ENCODE data around the gene NDUFB5.
"Not testable (repeated sequence)": the region's sequence is repeated elsewhere in the genome, so short reads cannot be mapped to it uniquely, and the experiment has no call there.

The NDUFB5 gene

DNA sequence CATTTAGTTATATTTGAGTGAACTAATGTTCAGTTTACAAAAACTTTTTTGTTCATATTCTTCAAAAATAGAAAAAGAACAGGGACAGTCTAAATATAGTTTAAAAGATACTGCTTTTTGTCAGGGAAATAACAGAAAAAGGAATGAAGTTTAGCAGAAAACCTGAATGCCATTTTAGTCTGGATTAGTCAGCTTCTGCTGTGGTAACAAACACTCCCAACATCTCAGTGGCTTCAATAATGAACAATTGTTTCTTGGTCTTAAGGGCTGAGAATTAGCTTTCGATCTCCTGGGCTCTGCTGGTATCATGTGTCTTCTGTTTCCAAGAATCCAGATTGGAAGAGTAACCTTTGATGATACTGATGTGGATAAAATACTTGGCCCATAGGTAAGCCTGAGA, 35.9 kb downstream of the NDUFB5 start:
- no peak for DNase-seq

DNA sequence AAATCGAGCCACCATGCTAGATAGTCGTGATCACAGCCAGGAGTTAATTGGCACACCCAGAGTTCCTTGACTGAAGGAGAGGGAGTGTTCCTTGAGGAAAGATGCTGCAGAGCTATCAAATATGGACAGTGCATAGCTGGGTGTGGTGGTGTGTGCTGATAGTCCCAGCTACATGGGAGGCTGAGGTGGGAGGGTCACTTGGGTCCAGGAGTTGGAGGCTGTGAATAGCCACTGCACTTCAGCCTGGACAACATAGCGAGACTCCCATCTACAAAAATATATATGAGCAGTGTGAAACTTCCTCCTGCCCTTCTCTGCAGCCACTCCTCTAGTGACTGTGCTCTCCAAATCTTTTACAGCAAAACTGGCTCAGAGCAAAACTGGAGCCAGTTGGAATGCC, 38.3 kb downstream of the NDUFB5 start:
- DNase-seq: no peak

DNA sequence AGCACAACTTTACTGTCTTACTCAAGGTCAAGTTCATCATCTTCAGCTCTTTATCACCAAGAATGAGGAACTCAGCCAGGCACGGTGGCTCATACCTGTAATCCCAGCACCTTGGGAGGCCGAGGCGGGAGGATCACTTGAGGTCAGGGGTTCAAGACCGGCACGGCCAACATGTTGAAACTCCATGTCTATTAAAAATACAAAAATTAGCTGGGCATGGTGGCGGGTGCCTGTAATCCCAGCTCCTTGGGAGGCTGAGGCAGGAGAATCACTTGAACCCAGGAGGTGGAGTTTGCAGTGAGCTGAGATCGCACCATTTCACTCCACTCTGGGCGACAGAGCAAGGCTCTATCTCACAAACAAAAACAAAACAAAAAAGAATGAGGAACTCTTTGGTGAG, 39.2 kb downstream of the NDUFB5 start:
- DNase-seq: not testable (repeated sequence)

GRCh38 chr3:179646177-179646576, 41.6 kb downstream of the NDUFB5 start:
- no peak for DNase-seq

DNA sequence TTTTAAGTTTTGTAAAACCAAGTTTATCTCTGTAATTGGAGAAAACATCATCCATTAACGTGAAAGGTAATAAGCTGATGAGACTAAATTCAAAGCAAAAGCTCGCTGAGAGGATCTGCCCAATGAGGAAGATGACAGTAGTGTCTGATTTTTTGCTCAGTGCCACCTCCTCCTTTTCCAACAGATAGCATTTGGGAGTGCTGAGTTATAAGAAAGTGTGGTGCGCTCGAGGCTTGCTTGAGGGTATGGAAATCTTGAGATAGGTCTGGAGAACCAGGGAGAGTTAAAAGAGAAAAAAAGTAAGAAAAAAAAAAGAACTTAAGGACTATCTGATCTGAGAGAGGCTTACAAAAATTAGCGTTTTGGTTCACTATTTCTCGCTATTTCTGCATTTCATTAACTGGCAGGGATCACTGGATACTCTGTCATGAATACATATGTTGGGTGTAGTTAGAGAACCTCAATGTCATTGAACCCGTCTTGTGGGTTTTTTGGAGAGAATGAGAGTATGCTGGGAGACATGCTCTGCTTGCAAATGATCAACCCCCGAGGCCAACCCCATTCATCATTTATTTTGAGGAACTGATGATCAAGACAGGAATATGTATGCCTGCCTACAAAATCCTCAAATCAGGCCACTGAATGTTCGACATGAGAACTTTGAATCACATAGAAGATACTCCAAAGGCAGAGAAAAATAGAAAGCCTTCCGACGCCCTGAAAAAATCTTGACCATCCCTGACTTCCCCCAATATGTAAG, 47.3 kb downstream of the NDUFB5 start:
- no peak for DNase-seq

- DNase-seq: peak; percentile 89
Observed at GRCh38 chr3:179652447-179653095, 48.0 kb downstream of the NDUFB5 start, which contains the start of gene USP13. Gene USP13 (plus strand): TSS chr3:179653040. CDS start chr3:179653226, 186 bp downstream.

- DNase-seq: peak; percentile 88
Observed at GRCh38 chr3:179653096-179653797, 48.7 kb downstream of the NDUFB5 start.

GRCh38 chr3:179655236-179655635, 50.6 kb downstream of the NDUFB5 start:
- no peak for DNase-seq

DNA sequence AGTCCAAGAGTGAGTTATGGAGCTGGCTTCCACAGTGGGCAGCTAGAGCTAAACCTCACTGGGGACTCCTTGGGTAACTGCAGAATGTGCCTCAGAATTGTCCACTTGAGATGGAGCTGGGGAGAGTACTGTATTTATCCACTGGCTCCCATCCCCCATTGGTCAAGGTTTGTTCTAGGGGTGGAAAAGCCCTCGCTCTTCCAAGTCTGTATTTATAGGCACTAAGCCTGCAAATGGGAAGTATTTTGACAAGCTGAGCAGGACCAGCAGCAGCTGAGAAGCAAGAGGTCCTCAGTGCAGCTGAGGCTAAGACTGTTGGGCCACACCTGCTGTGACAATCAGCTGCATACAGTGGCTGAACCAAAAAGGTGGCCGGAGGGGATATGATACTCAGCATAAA, 54.0 kb downstream of the NDUFB5 start:
- DNase-seq: no peak

DNA sequence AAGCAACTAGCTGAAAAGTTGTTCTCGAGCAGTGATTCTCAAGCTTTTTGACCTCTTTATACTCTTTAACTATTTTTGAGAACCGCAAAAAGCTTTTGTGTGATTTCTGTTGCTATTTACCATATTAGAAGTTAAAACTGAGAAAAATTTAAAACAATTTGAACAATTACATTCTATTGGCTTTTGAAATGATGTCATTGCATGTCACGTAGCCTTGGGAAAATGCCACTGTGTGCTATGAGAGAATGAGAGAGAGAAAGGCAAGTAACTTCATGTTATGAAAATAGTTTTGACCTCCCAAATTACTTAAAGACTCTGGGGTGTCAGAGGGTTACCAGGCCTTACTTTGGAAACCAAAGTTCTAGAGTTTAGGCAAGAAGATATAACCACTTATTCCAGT, 56.3 kb downstream of the NDUFB5 start:
- DNase-seq: no peak

GRCh38 chr3:179661777-179662176, 57.2 kb downstream of the NDUFB5 start:
- DNase-seq: no peak

GRCh38 chr3:179663093-179663492, 58.5 kb downstream of the NDUFB5 start:
- DNase-seq: no peak

DNA sequence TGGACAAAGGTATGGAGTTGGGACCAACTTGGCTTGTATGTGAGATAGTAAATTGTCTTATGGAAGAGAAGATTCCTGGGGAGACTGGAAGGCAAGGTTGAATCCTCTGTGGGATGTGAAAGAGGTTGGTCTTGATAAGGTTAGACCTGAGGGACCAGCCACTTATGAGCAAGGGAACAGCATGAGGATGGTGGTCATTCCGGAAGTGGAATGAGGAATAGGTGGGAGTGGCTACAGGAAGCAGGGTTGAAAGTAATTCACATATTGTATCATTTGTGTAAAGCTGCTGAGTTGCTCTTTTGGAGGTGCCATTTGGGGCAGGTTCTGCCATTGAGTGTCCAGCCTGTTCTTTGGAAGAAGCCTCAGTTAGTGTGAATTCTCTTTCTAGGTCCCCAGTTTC, 61.4 kb downstream of the NDUFB5 start:
- no peak for DNase-seq

- peak; percentile 61 for DNase-seq
Observed at GRCh38 chr3:179666436-179667035, 61.9 kb downstream of the NDUFB5 start.

GRCh38 chr3:179668429-179668828, 63.8 kb downstream of the NDUFB5 start:
- no peak for DNase-seq

DNA sequence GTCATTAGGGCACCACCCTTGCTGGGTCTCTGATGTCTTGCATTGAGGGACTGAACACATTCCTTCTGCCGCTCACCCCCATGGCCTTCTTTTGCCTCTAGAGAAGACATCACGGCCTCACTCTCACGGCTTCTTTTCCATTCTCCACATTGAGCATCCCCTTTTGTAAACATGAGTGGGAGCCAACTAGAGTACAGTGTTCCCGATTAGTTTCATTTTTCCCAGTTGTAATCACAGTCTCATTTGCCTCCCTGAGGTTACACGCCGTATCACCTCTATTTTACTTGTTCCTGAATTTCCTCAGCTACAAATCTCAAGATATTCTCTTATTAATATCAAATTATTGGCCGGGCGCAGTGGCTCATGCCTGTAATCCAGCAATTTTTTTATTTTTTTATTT, 65.7 kb downstream of the NDUFB5 start:
- no peak for DNase-seq

DNA sequence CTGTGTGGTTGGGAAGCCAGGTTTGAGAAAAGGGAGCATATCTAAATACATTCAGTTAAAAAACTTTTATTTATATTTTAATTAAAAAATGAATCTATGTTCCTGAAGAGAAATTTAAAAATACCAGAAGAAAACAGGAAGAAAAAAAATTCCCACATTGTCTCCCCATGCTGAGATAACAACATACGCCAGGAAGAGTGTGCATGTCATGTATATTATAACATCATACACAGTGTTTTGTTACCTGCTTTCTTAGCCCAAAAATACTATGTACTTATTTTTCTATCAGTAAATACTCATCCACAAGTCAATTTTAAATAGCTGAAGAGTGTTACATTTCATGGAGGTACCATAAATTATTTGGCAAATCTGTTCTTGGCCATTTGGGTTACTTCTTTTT, 66.7 kb downstream of the NDUFB5 start:
- no peak for DNase-seq

DNA sequence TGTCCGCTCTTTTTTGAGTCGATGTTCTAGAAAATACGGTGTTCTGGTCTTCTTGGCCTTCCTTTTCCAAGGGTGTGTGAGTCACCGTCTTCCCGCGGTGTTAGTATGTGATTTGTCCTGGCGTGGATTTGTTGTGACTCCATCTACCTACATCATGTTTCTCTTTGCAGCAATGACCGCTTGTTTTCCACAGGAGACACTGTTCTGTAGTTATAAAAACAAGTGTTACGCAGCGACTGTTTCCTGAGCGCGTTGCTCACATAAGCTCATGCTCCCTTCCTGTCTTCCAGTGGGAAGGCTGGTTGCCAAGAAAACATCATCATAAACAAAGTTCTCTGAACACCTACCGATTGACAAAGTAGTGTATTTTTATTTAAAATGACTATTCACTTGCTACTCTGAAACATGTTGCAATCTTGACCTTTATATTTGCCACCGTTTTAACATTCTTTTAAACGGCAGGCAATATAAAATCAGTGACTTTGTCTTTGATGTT, 67.2 kb downstream of the NDUFB5 start:
- no peak for DNase-seq

DNA sequence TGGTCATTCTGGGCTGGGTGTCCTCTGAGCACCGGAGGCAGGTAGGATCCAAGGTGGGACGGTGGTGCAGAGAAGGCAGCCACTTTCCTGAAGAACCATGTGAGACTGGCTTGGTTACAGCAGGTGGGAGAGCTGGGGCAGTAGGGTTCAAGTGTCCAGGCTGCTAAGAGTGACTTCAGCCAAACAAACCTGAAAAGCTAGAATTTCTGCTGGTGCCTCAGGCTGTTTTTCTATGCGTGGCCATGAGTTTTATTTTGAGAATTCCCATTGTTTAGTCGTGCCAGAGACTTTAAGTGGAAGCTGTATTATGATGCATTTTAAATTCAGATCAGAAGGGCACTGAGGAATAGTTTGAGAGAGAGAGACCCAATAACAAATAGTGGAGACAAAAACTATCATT, 68.3 kb downstream of the NDUFB5 start:
- DNase-seq: no peak

DNA sequence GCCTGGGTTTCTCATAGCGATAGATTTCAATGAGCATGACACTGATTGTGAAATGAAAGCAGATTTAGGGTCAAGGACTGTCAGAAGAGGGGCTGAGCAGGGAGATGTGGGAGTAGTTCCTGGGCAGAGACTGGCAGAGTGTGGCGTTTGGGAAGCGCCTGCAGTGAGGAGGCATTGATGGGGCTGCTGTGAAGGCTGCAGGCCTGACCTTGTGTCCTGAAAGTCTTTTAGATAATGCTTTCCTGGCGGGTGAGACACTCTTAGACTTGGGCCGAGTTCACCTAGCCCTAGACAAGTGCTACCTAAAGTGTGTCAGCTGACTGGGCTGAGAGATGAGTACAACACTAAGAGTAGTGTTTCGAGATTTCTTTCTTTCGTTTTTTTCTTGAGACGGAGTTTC, 68.9 kb downstream of the NDUFB5 start:
- no peak for DNase-seq

DNA sequence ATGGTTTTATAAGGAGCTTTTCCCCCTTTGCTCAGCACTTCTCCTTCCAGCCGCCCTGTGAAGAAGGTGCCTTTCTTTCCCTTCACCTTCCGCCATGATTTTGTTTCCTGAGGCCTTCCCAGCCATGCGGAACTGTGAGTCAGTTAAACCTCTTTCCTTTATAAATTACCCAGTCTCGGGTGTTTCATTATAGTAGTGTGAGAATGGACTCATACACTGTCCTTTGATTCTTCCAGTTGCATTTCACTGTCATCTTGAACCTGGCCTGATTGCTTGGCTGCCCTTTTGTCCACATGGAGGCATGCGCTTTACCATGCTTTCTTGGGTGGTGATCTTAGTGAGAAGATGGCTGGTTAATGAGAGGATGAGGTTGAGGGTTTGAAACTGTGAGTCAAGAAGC, 71.5 kb downstream of the NDUFB5 start:
- no peak for DNase-seq

All from right hindlimb (tissue), 1 donor.